ENCODE data around the gene ARHGAP31.

GRCh38 chr3:119288669-119289403 lies 5.3 kb upstream of the ARHGAP31 start:
- TF ChIP-seq POLR2A (IDR thresholded peaks at IDR 0.05) (no peak), CTCF (IDR thresholded peaks at IDR 0.05 in 4 of 5, conservative IDR thresholded peaks at IDR 0.05 in 1 of 5) (no peak)
